HL-60 (cell line): Measurements from ENCODE around the gene GOLGB1.

Experiments used
- DNase-seq, 2 experiments: peaks; one replicate each; pipeline ENCODE4 v3.0.0-alpha.2; 2010 to 2020; ENCODE audit warnings: low read depth in 1 of 2, low spot score in 1 of 2
- H3K27ac ChIP-seq: fragments of 250-450 bp; sonication (Bioruptor Pico); replicated peaks from 2 replicates; pipeline ENCODE4 v1.5.1; 2020; ENCODE audit warnings: mild to moderate bottlenecking, moderate library complexity
- H3K27me3 ChIP-seq: fragments of 250-450 bp; sonication (Bioruptor Pico); 2 replicates; pipeline ENCODE4 v1.5.1; 2021; ENCODE audit warnings: mild to moderate bottlenecking, moderate library complexity; ENCODE audit not compliant: insufficient read depth, poor library complexity, severe bottlenecking
- H3K4me3 ChIP-seq: replicated peaks from 2 replicates; pipeline ENCODE4 v1.5.1; 2011; ENCODE audit warnings: mild to moderate bottlenecking, control low read depth, low read length; ENCODE audit not compliant: insufficient read depth
- GABPA ChIP-seq: IDR thresholded peaks from 2 replicates; pipeline ENCODE4 v1.6.1; 2012; ENCODE audit warnings: low read depth
- POLR2AphosphoS5 ChIP-seq: IDR thresholded peaks from 2 replicates; pipeline ENCODE4 v1.6.1; 2012; ENCODE audit warnings: low read depth
- SPI1 ChIP-seq: IDR thresholded peaks from 2 replicates; pipeline ENCODE4 v1.6.1; 2012; ENCODE audit warnings: low read depth, mild to moderate bottlenecking, borderline replicate concordance
- long read RNA-seq: library from polyadenylated mRNA; unstranded; transcript quantifications from one replicate; pipeline ENCODE4 v2.0.0, GENCODE V29; 2020
- TF ChIP-seq, protein P1 (sequence below): IDR thresholded peaks from 2 replicates; pipeline ENCODE4 v1.6.1; 2012; ENCODE audit warnings: low read depth; ENCODE audit not compliant: insufficient replicate concordance
- TF ChIP-seq, protein P2 (sequence below): IDR thresholded peaks from one replicate; pipeline ENCODE4 v1.5.1; 2011; ENCODE audit warnings: low read length, control low read depth, inconsistent platforms; ENCODE audit not compliant: insufficient read depth

GOLGB1 gene, protein sequence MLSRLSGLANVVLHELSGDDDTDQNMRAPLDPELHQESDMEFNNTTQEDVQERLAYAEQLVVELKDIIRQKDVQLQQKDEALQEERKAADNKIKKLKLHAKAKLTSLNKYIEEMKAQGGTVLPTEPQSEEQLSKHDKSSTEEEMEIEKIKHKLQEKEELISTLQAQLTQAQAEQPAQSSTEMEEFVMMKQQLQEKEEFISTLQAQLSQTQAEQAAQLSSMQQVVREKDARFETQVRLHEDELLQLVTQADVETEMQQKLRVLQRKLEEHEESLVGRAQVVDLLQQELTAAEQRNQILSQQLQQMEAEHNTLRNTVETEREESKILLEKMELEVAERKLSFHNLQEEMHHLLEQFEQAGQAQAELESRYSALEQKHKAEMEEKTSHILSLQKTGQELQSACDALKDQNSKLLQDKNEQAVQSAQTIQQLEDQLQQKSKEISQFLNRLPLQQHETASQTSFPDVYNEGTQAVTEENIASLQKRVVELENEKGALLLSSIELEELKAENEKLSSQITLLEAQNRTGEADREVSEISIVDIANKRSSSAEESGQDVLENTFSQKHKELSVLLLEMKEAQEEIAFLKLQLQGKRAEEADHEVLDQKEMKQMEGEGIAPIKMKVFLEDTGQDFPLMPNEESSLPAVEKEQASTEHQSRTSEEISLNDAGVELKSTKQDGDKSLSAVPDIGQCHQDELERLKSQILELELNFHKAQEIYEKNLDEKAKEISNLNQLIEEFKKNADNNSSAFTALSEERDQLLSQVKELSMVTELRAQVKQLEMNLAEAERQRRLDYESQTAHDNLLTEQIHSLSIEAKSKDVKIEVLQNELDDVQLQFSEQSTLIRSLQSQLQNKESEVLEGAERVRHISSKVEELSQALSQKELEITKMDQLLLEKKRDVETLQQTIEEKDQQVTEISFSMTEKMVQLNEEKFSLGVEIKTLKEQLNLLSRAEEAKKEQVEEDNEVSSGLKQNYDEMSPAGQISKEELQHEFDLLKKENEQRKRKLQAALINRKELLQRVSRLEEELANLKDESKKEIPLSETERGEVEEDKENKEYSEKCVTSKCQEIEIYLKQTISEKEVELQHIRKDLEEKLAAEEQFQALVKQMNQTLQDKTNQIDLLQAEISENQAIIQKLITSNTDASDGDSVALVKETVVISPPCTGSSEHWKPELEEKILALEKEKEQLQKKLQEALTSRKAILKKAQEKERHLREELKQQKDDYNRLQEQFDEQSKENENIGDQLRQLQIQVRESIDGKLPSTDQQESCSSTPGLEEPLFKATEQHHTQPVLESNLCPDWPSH (N-terminal part only)
- long read RNA-seq, full-length matches to known transcripts: 142 of 316 reads
- long read RNA-seq, partial matches to known transcripts: 98 of 316 reads
- long read RNA-seq, other reads (novel, unspliced or antisense): 76 of 316 reads

DNA sequence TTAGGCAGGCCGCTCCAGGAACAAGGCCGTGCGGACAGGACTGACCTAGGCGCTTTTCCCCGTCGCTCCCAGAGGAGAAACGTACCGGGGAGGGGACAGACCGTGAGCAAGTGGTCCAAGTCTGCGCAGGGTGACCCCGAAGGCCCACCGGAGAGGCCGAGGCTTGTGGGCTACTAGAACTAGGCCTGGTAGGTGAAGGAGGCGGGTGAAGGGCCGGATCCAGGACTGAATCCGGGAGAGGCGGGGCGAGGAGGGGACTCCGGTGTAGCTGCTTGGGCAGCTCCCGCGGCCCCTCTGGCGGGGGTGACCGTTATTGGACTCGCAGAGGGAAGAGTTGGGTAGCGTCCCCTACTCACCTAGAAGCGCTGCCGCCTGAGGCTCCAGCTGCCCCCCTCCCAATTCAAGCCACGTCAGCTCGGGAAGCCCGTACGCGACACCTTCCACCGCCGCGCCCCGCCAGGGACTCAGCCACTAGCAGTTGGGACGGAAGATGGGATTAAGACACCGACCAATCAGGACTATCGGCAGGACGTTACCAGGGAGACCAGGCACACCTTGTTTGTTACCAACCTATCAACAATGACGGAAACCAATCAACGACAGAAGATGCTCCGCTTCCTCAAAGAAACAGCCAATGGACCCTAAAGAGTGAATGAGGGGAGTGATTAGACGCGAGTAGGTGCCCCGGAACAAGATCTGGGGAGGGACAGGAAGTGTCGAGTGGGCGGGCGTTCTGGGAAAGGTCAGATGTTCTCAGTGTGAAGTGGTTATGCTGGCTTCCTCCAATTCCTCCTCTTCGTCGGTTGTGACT lies at the start of gene GOLGB1:
TSS of gene GOLGB1 (minus strand) at position 466 of the 811 bp plus-strand sequence. CDS start 18,770 bp downstream, outside the sequence.
- no peaks in the 10 kb centered on the region for H3K27me3 ChIP-seq
- peak within 1 kb of the TSS; percentile 93 for H3K27ac ChIP-seq
- peak; percentile 99 for DNase-seq
- TF ChIP-seq, protein P1, sequence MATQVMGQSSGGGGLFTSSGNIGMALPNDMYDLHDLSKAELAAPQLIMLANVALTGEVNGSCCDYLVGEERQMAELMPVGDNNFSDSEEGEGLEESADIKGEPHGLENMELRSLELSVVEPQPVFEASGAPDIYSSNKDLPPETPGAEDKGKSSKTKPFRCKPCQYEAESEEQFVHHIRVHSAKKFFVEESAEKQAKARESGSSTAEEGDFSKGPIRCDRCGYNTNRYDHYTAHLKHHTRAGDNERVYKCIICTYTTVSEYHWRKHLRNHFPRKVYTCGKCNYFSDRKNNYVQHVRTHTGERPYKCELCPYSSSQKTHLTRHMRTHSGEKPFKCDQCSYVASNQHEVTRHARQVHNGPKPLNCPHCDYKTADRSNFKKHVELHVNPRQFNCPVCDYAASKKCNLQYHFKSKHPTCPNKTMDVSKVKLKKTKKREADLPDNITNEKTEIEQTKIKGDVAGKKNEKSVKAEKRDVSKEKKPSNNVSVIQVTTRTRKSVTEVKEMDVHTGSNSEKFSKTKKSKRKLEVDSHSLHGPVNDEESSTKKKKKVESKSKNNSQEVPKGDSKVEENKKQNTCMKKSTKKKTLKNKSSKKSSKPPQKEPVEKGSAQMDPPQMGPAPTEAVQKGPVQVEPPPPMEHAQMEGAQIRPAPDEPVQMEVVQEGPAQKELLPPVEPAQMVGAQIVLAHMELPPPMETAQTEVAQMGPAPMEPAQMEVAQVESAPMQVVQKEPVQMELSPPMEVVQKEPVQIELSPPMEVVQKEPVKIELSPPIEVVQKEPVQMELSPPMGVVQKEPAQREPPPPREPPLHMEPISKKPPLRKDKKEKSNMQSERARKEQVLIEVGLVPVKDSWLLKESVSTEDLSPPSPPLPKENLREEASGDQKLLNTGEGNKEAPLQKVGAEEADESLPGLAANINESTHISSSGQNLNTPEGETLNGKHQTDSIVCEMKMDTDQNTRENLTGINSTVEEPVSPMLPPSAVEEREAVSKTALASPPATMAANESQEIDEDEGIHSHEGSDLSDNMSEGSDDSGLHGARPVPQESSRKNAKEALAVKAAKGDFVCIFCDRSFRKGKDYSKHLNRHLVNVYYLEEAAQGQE: no peak
- TF ChIP-seq POLR2AphosphoS5 (peak; percentile 96), GABPA (peak; percentile 97), SPI1 (peak; percentile 71; the same call in 1 of the 2 replicates)
- H3K4me3 ChIP-seq: peak within 1 kb of the TSS; percentile 87

DNA sequence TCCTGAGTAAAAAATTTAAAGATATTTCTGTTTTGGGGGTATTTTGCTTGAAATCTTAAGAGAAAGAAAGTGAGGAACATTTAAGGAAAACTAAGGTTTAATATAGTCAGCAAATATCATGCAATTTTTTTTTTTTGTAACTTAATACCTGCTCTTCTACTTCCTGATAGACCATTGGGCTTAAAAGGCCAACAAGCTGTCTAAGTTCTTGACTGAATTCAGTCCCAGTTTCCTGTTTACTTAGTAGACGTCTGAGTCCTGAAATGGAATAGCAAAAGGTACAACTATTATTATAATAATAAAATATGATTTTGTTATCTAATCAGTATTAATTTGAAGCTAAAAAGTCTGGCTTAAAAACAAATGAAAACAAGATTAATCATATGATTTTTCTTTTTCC lies 47.4 kb upstream of the GOLGB1 start:
- DNase-seq: no peak
- H3K27ac ChIP-seq: no peak overlapping the region

DNA sequence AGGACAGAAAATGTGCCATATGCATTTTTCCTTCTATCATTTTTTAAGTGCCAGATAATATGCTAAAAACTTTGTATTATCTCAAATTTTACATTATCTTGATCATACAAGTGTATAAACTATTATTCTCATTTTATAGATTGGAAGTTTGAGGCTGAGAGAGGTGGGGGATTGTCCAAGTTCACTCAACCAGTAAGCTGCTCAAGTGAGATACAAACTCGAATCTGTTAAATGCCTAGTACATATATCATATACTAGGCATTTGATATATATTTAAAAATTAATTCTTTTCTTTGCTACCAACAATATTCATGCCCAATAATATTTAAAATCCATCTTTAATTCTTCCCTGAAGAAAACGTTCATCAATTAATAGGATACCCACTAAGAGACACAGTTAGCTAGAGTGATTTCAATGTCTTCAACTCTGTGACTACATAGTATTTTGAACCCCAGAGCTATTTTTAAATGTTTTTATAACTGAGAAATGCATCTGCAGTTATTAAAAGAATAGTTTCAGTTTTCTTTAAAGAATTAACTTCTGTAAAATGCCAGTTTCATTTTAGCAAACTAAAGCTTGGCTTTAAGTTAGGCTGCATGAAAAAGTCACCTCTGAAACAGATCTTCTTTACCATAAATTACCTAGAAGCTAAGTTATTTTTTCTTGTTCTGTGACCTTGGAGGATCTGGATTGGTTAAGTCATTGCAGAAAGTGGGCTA lies 44.9 kb upstream of the GOLGB1 start:
- no peaks in the 10 kb centered on the region for H3K27me3 ChIP-seq
- H3K27ac ChIP-seq: no peak overlapping the region
- TF ChIP-seq GABPA (no peak), POLR2AphosphoS5 (no peak)
- TF ChIP-seq, protein P1: no peak
- TF ChIP-seq, protein P2, sequence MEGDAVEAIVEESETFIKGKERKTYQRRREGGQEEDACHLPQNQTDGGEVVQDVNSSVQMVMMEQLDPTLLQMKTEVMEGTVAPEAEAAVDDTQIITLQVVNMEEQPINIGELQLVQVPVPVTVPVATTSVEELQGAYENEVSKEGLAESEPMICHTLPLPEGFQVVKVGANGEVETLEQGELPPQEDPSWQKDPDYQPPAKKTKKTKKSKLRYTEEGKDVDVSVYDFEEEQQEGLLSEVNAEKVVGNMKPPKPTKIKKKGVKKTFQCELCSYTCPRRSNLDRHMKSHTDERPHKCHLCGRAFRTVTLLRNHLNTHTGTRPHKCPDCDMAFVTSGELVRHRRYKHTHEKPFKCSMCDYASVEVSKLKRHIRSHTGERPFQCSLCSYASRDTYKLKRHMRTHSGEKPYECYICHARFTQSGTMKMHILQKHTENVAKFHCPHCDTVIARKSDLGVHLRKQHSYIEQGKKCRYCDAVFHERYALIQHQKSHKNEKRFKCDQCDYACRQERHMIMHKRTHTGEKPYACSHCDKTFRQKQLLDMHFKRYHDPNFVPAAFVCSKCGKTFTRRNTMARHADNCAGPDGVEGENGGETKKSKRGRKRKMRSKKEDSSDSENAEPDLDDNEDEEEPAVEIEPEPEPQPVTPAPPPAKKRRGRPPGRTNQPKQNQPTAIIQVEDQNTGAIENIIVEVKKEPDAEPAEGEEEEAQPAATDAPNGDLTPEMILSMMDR: no peak
- H3K4me3 ChIP-seq: no peak overlapping the region
- no peak for DNase-seq

More for the DNA sequence above, 47.4 kb upstream of the GOLGB1 start:
- Histone ChIP-seq H3K27me3 (no peaks in the 10 kb centered on the region), H3K4me3 (no peak overlapping the region)
- no peak for TF ChIP-seq SPI1
- TF ChIP-seq, protein P2: no peak
- no peak for TF ChIP-seq GABPA
